ENCODE results near the gene ATP10B.
A peak's percentile ranks its signal among the peaks of the same experiment; 100 is the strongest.
"Not testable (repeated sequence)": the region's sequence is repeated elsewhere in the genome, so short reads cannot be mapped to it uniquely, and the experiment has no call there.

ATP10B gene

DNA sequence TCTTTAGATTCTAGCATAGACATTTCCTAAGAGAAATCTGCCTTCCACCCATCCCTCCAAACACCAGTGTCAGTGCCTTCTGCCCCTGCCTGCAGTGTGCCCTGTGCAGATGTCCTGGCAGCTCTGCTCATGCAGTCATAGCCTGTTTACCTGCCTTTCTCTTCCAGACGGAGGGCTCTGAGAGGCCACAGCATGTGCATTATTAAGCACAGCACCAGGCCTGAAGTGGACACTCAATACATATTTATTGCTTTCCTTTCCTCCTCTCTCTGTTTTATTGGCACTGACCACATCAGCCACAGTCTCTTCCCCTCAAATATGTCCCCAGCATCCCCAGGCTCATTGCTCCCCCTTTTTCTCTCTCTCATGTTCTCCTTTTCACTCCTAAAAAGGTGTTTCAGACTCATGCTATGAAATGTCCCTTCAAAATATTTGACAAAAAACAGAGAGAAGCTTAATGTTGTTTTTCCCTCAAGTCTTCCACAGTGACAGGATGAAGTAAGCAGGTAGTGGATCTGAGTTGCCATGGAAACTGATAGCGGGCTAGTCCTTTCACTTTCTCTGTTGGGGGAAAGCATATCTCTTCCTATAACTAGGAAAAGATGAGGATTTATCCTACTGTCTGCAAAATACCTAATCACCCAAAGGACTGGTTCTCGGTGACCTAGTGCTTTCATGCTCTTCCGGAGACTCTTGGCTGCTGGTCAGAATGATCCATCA is 100.9 kb downstream of the ATP10B start:
- DNase-seq (ENCODE audit: low spot score) = no peak

GRCh38 chr5:160749682-160750081 is 102.3 kb downstream of the ATP10B start:
- DNase-seq (ENCODE audit: low spot score) = no peak

DNA sequence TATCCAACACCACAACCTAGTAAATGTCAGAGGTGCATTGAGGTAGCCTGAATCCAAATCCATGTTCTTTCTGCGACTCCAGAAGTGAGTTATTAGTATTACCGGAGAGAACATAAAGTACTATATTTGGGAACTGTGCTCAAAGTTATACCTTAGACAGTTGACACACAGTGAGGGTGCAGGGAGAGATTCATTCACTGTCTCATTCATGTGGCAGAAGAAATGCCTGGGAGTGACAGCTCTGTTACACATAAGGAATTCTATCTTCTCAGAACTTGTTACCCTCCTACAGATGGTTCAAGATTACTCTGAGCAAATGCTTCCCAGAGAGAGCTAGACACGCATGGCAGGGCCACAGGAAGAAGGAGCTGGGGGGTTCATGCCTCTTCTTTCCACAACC is 103.0 kb downstream of the ATP10B start:
- DNase-seq (ENCODE audit: low spot score) = no peak

DNA sequence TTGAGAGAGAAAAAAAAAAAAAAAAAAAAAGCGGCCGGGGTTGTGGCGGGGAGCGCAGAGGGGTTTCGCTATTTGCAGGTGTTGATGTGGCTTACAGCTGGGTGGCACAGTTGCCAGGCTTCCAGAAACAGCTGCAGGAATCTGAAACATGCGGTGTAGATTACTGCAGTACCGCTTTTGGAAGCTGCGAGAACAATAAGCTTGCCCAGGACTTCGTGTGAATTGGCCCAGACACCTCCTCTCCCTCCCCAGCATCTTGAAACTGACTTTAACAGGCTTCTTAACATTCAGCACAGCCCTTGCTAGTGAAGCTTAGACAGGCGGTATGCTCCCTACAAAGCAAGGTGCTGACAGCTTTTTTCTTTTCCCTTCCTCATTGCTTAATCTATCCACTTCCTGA is 104.0 kb downstream of the ATP10B start:
- no peak for DNase-seq (ENCODE audit: low spot score)

GRCh38 chr5:160747559-160747958 is 104.5 kb downstream of the ATP10B start:
- DNase-seq (ENCODE audit: low spot score) = no peak

GRCh38 chr5:160744268-160745101 is 107.5 kb downstream of the ATP10B start:
- no peak for DNase-seq (ENCODE audit: low spot score)

- DNase-seq (ENCODE audit: low spot score) = no peak
These were observed 109.0 kb downstream of the ATP10B start for GRCh38 chr5:160743027-160743426.

- no peak for DNase-seq (ENCODE audit: low spot score)
These were observed 109.6 kb downstream of the ATP10B start for GRCh38 chr5:160742446-160742845.

DNA sequence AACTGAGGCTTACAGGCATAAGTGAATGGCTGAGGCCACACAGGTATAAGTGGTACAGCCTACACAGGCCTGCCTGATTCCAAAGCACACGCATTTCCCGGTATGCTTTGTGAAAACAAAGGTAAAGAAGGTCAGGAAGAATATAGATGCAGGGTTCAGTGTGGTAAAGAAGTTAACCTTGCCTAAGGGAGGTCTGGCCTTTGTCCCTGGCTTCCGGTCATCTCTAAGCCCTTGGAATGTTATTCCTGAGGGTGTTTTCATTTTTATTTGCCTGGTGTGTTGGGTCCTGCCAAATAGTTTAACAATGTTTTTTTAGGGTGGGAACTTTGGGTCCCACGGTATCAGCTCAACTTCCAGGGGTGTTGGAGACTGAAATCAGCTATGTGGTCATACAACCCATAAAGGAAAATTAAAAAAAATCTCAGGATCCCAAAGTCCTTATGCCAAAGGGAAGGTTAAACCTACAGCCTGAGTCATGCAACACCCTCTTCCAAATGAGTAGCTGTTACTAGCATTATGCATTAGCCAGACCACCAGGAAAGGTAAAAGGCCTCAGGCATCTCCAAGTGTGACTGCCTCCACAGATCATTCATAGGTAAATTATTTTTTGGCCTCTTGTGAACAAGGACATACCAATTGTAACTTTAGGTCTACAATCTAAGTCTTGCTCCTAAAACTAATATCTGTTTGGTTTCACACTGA is 124.6 kb downstream of the ATP10B start:
- no peak for DNase-seq (ENCODE audit: low spot score)

- no peak for DNase-seq (ENCODE audit: low spot score)
These were observed 125.3 kb downstream of the ATP10B start for GRCh38 chr5:160726721-160727120.

- DNase-seq (ENCODE audit: low spot score) = no peak
These were observed 131.2 kb downstream of the ATP10B start for GRCh38 chr5:160720822-160721221.

DNA sequence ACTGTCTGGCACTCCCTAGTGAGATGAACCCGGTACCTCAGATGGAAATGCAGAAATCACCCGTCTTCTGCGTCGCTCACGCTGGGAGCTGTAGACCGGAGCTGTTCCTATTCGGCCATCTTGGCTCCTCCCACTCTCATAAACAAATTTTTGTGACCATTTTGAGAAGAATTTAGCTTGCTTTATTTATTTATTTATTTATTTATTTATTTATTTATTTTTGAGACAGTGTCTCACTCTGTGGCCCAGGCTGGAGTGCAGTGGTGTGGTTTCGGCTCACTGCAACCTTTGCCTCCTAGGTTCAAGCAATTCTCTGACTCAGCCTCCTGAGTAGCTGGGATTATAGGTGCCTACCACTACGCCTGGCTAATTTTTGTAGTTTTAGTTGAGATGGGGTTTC is 136.5 kb downstream of the ATP10B start:
- not testable (repeated sequence) for DNase-seq (ENCODE audit: low spot score)

DNA sequence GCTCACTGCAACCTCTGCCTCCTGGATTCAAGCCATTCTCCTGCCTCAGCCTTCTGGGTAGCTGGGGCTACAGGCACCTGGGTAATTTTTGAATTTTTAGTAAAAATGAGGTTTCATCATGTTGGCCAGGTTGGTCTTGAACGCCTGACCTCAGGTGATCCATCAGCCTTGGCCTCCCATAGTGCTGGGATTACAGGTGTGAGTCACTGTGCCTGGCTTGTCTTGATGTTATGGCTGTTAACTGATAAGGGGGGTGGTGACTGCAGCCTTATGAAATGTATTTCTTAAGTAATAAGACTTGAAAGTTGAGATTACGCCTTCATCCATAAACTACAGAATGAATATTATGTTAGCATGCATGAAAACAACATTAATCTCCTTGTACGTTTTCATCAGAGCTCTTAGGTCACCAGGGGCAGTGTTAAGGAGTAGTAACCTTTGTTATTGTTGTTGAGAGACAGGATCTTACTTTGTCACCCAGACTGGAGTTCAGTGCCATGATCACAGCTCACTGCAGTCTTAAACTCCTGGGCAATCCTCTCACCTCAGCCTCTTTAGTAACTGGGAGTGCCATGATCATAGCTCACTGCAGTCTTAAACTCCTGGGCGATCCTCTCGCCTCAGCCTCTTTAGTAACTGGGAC is 148.3 kb downstream of the ATP10B start:
- no peak for DNase-seq (ENCODE audit: low spot score)

GRCh38 chr5:160702934-160703333 is 149.1 kb downstream of the ATP10B start:
- DNase-seq (ENCODE audit: low spot score) = no peak

DNA sequence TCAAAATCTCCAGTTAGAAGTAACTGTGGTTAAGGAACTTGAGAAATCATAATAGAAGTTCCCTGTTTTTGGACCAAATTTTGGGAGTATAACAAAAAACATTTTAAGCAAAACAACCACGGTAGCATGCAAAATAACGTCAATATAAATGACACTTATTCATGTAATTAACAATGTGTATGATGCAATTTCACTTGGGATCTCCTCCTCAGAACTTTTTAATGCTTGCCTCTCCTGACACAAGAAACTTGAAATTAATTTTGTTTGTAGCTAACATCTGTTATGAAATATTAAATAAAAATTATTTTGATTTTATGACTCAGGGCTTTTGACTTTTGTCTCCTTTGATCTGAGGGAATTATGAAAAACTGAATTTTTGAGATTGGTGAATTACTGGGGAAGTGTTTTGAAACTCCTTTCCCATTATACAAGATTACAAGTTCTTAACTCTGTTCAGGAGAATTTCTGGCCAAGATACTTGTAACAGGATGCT is 149.7 kb downstream of the ATP10B start:
- DNase-seq (ENCODE audit: low spot score) = no peak

DNA sequence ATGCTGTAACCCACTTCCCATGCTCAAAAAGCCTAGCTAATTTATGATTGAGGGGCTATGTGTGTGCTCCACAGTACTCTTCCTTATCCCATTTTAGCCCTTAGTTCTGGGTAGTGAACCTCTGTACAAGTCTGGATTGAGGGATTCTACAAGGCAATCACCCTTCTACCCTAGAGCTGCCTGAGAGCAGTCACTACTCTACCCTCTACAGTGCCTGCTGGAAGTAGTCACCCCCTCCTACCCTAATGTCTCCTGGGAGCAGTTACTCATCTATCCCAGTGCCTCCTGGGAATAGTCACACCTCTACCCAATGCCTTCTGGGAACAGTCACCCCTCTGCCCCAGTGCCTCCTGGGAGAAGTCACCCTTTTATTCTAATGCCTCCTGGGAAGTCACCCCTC is 150.6 kb downstream of the ATP10B start:
- peak; percentile 6 for DNase-seq (ENCODE audit: low spot score)

DNA sequence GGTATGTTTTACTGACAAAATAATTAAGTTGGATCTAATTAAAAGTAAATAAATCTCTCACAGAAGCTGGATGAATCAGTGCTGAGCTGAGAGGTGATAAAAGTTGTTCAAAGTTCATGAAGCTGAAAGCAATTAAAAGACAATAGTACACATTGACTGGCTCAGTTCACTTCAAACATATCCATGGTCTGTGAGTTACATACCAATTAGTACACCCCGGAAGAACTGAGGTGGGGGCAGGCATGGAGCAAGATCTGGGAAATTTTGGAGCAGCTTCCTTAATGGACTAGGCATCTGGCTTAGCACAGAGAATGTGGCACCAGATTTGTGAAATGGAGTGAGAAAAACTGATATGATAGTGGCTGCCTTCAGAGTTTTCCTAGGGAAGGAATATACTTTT is 152.7 kb downstream of the ATP10B start:
- no peak for DNase-seq (ENCODE audit: low spot score)

DNA sequence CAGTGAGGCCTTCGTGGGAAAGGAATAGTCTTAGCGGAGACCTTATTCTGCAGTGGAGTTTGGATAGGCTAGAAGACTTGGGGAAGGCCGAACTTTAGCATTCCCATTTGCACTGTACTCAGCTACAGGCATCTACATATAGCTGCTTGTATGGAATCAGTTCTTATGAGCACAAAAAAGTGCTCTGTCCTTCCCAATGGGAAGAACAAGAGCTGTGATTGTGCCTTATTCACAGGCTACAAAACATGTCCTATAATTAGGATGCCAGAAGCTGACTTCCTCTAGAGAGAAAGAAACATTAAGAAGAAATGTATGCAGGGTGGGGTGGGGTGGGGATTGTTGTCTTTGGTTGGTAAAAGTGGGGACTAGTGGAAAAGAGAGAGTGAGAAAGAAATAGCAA is 154.7 kb downstream of the ATP10B start:
- DNase-seq (ENCODE audit: low spot score) = no peak

DNA sequence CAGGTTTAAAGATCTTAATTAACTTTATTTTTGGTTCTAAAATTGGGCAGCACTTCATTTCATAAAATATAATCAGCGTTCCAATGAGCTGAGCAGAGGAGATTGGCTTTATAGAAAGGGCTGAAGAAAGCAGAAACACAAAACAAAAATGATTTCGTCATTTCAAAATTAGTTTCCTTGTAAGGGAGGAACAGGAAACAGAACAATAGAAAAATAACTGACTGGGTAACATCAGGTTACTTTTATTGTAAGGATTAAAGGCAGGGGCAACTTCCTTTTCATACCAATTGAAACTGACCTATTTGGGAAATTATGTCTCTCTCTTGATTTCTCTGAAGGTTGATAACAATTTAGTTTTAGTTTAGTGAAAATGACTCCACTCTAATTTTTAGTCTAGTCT is 157.1 kb downstream of the ATP10B start:
- no peak for DNase-seq (ENCODE audit: low spot score)

DNA sequence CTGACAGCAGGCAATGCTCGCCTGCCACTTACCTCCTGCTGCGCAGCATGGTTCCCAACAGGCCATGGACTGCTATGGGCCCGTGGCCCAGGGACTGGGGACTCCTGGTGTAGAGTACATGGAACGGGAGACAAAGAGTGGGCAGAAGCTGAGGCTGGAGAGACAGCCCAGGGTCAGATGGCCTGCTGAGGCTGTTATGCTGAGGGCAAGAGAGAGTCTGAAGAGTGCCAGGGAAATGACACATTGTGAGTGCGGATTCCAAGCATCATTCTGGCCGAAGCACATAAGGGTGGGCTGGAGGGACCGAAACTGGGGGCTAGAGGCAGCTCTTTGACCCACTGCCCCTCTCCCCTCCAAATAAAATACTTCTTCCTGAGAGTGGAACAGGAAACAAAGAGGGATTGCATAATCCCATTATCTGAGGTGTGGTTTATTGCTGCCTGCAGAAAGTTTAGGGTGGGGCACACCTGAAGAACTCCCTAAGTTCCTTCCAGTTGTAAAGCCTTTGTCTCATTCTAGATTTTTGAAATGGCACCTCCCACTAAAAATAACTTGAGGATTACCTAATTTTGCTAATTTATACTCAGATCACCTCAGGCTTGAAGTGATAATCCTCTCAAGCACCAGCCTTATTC is 158.1 kb downstream of the ATP10B start:
- no peak for DNase-seq (ENCODE audit: low spot score)

DNA sequence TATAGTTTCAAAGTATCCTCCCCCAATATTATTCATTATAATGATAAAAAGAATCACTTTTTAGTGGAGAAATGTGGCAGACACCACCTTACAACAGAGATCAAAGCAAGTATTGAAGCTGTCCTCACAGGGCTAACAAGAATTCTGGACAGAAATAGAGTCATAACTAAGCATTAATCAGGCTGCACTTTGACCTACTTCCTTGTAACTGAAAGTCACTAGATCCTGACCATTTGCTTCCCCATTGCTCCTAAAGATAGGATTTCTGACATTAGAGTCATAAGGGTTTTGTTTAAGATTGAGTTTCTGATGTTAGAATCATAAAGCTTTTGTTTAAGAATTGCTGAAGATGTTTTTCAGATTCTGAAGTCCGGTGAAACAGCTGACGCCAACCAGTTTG is 159.7 kb downstream of the ATP10B start:
- DNase-seq (ENCODE audit: low spot score) = no peak

DNA sequence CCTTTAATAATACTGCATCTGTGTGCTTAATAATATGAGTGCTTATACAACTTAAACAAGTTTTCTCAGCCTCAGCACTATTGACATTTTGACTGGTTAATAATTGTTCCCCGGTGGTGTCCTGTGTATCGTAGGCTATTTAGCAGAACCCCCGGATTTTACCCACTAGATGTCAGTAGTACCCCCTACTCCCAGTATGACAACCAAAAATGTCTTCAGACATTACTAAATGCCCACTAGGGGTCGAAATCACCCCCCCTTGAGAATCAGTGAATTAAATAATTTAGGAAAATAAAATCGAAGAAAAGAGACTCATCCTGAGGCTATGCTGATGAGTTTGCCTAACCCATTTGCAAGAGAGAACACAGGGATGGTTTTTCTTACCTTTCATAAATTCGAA is 166.3 kb downstream of the ATP10B start:
- DNase-seq (ENCODE audit: low spot score) = peak; percentile 47
